Astrocyte of the cerebellum (primary cell): ENCODE measurements around the gene LRRC73.

Experiments used
- DNase-seq: peaks from one replicate; pipeline ENCODE4 v3.0.0-alpha.2; 2011; ENCODE audit warnings: low read depth
- H3K4me3 ChIP-seq: 2 replicates; pipeline ENCODE4 v1.5.1; 2011; ENCODE audit warnings: mild to moderate bottlenecking, low read depth, low read length, moderate library complexity
- in situ Hi-C: cut with HindIII; loops from 2 replicates; pipeline ENCODE4 v1.10.0; 2017; ENCODE audit warnings: low sequenced_read_pairs
- TF ChIP-seq, protein P1 (sequence below): IDR thresholded peaks from 2 replicates; pipeline ENCODE4 v1.5.1; 2012; ENCODE audit warnings: low read length, low read depth, moderate library complexity, mild to moderate bottlenecking; ENCODE audit errors: missing control alignments

Gene LRRC73

DNA sequence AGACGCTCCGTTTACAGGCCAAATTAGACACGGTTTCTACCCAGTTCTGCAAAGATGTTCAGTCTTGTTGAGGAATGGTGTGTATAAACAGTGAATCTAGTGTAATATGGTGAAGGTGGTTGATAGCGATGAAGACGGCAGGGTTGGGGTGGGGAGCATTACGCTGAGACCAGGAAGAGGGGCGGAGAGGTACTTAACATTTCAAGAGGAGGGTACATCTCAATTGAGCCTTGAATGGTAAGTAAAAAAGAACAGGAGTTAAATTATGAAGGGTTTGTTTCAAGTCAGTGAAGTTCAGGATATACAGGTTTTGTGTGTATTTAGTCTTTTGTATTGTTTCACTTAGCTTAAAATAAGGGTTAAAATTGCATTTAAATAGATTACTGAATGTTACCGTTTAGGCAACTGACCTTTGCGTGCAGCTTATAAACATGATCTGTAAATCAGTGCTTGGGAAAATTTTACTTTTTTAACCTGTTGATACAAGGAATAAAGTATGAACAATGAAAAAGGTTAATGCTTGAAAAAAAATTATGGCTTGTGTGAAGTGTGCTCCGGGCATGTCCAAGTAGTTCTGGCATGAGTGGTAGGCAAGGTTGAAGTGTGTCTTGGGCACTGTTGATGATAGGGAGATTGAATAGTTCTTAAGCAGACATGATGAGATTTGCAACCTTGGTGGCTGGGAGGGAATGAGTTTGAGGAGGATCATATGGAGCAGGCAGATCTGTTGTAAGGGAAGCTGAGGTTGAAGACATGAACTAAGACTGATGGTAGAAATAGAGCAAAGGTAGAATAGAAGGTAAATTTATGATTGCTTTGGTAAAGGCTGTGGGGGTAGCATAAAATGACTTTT lies 7.6 kb upstream of the LRRC73 start:
- no peak for DNase-seq
- TF ChIP-seq, protein P1, sequence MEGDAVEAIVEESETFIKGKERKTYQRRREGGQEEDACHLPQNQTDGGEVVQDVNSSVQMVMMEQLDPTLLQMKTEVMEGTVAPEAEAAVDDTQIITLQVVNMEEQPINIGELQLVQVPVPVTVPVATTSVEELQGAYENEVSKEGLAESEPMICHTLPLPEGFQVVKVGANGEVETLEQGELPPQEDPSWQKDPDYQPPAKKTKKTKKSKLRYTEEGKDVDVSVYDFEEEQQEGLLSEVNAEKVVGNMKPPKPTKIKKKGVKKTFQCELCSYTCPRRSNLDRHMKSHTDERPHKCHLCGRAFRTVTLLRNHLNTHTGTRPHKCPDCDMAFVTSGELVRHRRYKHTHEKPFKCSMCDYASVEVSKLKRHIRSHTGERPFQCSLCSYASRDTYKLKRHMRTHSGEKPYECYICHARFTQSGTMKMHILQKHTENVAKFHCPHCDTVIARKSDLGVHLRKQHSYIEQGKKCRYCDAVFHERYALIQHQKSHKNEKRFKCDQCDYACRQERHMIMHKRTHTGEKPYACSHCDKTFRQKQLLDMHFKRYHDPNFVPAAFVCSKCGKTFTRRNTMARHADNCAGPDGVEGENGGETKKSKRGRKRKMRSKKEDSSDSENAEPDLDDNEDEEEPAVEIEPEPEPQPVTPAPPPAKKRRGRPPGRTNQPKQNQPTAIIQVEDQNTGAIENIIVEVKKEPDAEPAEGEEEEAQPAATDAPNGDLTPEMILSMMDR, result no peak
- in situ Hi-C loops, result no loop called here
- peak overlapping the region; percentile 100 for H3K4me3 ChIP-seq

DNA sequence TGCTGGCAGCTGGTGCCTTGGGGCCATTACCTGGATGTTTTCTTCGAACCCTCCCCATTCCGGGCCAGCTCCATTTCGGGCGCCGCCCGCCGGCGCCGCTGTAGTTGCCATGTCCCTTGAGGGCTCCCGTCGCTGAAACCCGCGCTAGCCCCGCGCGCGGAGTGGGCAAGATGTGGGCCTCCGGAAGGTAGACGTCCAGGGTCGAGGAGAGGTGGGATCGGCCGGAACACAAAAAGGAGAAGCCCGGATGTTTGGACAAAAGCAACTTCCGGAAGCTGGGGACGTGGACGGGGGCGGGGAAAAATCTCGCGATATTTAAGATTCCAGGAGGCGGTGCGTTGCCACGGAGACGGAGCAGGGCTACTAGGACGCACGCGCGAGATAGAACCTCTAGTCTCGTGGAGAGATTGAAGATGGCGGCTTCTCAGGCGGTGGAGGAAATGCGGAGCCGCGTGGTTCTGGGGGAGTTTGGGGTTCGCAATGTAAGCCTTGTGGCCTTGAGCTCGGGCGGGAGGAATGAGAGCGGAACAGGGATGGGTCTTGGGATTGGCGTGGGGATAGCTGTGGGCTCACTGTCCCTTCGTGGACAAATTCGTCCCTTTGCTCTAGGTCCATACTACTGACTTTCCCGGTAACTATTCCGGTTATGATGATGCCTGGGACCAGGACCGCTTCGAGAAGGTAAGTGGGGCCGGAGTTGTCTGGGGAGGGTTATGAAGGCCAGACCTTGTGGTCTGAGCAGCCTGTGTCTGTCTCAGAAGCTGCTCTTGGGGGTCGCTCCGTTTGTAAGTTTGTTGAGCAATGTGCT lies 6.8 kb upstream of the LRRC73 start, which contains the start of the genes POLR1C and YIPF3:
TSS of gene POLR1C (plus strand) at position 393 of the 808 bp plus-strand sequence. CDS start at position 414, 21 bp downstream.
TSS of gene YIPF3 (minus strand) at position 230 of the 808 bp plus-strand sequence. CDS start at position 111, 119 bp downstream.
- H3K4me3 ChIP-seq, result peak within 1 kb of the TSS; percentile 100
- in situ Hi-C loops, result no loop called here
- DNase-seq, result peak; percentile 95
- TF ChIP-seq, protein P1, result no peak

DNA sequence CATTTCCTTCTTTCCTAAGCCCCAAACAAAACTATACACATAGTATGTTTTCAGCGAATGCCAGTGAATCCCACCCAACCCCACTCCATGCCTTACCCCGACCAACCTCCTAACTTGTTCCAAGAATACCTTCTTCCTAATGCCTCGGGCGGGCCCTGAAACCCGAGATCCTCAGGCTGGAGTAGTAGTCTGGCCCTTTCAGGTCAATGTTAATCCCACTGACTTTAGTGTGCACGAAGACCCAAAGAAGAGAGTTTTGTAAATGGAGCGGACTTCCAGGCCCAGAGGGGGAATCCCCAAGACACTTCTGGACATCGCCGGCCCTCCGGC lies 6.2 kb upstream of the LRRC73 start:
- no peak for DNase-seq
- TF ChIP-seq, protein P1, result no peak
- peak overlapping the region; percentile 100 for H3K4me3 ChIP-seq
- in situ Hi-C loops, result no loop called here

DNA sequence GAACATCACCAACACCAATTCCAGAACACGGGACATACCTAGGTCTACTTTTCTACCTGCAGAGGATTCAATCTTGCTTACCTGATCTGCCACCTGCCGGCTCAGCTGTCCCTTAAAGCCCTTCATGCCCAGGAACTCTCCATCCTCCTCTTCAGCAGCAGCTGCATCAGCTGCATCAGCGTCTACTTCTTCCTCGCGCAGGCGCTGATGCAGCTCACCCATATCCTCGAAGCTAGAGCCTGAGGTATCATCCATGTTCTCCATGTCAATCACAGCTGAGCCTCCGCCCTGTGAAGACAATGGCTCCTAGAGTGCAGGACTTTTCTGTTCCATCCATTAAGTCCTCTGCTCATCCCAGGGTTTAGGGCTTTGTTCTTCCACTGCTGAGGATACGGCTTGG lies 5.7 kb upstream of the LRRC73 start:
- DNase-seq, result no peak
- TF ChIP-seq, protein P1, result no peak
- in situ Hi-C loops, result no loop called here
- peak overlapping the region; percentile 100 for H3K4me3 ChIP-seq

DNA sequence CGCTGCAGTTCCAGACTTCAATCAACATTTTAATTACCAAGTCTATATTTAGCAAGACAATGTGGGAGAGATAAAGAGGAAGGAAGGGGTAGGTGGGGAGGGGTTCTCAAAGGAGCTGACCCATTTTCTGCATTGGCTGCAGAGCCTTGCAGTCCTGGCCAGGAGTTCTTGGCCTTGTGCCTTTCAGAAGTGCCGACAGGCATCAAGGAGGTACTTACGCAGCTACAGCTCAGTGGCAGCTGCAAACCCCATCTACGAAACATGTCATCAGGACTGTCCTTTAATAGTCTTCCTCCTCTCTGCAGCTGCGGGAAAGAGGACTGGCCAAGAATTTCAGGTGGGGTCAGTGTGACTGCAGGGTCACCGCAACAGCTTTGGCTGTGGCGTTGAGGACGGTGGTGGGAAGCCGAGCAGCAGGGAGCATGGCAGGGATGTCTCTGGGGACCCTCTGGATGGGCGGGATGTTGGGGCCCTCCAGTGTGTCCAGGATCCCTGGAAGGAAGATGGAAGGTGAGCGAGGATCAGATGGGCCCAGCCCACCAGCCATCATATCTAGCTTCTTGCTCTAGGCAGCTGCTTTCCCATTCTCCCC lies 1.8 kb upstream of the LRRC73 start:
- in situ Hi-C loops, result no loop called here
- TF ChIP-seq, protein P1, result no peak
- no peak overlapping the region for H3K4me3 ChIP-seq
- no peak for DNase-seq

DNA sequence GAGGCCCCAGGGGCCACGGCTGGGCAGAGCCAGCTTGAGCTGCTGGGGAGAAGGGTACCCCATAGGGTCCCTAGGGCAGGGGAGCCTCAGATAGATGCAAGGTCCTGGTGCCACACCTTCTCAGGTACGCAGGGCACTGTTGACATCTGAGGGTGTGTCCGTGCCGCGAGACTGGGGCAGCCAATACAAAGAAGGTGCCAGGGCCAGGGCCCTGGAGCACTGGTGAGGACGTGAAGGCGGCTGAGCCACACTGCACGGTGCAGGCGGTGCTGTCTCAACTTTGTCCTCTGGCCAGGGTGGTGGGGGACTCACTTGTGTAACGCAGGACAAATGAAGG lies 649 bp upstream of the LRRC73 start:
- DNase-seq, result no peak
- TF ChIP-seq, protein P1, result no peak
- peak overlapping the region; percentile 50 for H3K4me3 ChIP-seq
- in situ Hi-C loops, result no loop called here
